Measurements from ENCODE around the gene CLASP1. TPM values are rescaled to one million over a fixed set of nuclear protein-coding genes. Genes with fewer than 3 reads are reported as not detected.

CLASP1 gene
- total RNA-seq, 2 experiments from 2014 or later: 33.8 to 72.4 TPM

GRCh38 chr2:121519153-121519552, 130.1 kb downstream of the CLASP1 start:
- intact Hi-C loops (cut with micrococcal nuclease; ENCODE audit: unreplicated experiment): no loop called here
- H4K20me1 ChIP-seq (ENCODE audit: insufficient read depth, low read length): no peaks in the 10 kb centered on the region
- no peak overlapping the region for H3K27ac ChIP-seq (ENCODE audit: low read depth, low read length, poor library complexity, severe bottlenecking)
- H3K4me3 ChIP-seq (ENCODE audit: low read depth, low read length, poor library complexity, severe bottlenecking): no peak overlapping the region
- POLR2A ChIA-PET: interaction anchor here (3.0 kb wide), 1 partner anchor 10 kb away, joined by 14 read pairs; the partner anchor contains the start of gene RNU4ATAC
- peaks cover 52% of the 10 kb centered on the region for H3K36me3 ChIP-seq (ENCODE audit: insufficient read depth, low read length)
- no peaks in the 10 kb centered on the region for H3K9me2 ChIP-seq (ENCODE audit: insufficient read depth, low read length)
- no peak for TF ChIP-seq EZH2phosphoT487 (IDR thresholded peaks at IDR 0.05; ENCODE audit: borderline replicate concordance, low read depth, low read length)
- TF ChIP-seq, protein P1, sequence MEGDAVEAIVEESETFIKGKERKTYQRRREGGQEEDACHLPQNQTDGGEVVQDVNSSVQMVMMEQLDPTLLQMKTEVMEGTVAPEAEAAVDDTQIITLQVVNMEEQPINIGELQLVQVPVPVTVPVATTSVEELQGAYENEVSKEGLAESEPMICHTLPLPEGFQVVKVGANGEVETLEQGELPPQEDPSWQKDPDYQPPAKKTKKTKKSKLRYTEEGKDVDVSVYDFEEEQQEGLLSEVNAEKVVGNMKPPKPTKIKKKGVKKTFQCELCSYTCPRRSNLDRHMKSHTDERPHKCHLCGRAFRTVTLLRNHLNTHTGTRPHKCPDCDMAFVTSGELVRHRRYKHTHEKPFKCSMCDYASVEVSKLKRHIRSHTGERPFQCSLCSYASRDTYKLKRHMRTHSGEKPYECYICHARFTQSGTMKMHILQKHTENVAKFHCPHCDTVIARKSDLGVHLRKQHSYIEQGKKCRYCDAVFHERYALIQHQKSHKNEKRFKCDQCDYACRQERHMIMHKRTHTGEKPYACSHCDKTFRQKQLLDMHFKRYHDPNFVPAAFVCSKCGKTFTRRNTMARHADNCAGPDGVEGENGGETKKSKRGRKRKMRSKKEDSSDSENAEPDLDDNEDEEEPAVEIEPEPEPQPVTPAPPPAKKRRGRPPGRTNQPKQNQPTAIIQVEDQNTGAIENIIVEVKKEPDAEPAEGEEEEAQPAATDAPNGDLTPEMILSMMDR (conservative IDR thresholded peaks at IDR 0.05; ENCODE audit: low read length): no peak
- no peak overlapping the region for H2AFZ ChIP-seq (ENCODE audit: low read length)
- H3K4me1 ChIP-seq (ENCODE audit: insufficient read depth, low read length, poor library complexity, severe bottlenecking): no peaks in the 10 kb centered on the region
- H3K9me3 ChIP-seq (ENCODE audit: low read length): no peaks in the 10 kb centered on the region
- CTCF ChIA-PET (ENCODE audit: unreplicated experiment): no interaction called here
- no peaks in the 10 kb centered on the region for H3K79me2 ChIP-seq (ENCODE audit: insufficient read depth, low read depth, low read length)
- DNase-seq (ENCODE audit: low spot score): no peak
- BruUV-seq (replicated peaks): no TSS peak
- no peak overlapping the region for H3K4me2 ChIP-seq (ENCODE audit: low read length)

- Histone ChIP-seq H4K20me1 (ENCODE audit: insufficient read depth, low read length) (no peaks in the 10 kb centered on the region), H3K4me1 (ENCODE audit: insufficient read depth, low read length, poor library complexity, severe bottlenecking) (no peaks in the 10 kb centered on the region), H3K79me2 (ENCODE audit: insufficient read depth, low read depth, low read length) (no peaks in the 10 kb centered on the region), H3K36me3 (ENCODE audit: insufficient read depth, low read length) (peaks cover 37% of the 10 kb centered on the region), H3K27ac (ENCODE audit: low read depth, low read length, poor library complexity, severe bottlenecking) (no peak overlapping the region), H2AFZ (ENCODE audit: low read length) (no peak overlapping the region), H3K4me2 (ENCODE audit: low read length) (no peak overlapping the region), H3K4me3 (ENCODE audit: low read depth, low read length, poor library complexity, severe bottlenecking) (no peak overlapping the region), H3K9me3 (ENCODE audit: low read length) (no peaks in the 10 kb centered on the region), H3K9me2 (ENCODE audit: insufficient read depth, low read length) (no peaks in the 10 kb centered on the region)
- DNase-seq (ENCODE audit: low spot score): no peak
- POLR2A ChIA-PET: no interaction called here
- CTCF ChIA-PET (ENCODE audit: unreplicated experiment): no interaction called here
- TF ChIP-seq, protein P1 (conservative IDR thresholded peaks at IDR 0.05; ENCODE audit: low read length): no peak
- TF ChIP-seq EZH2phosphoT487 (IDR thresholded peaks at IDR 0.05; ENCODE audit: borderline replicate concordance, low read depth, low read length): no peak
- BruUV-seq (replicated peaks): no TSS peak
- intact Hi-C loops (cut with micrococcal nuclease; ENCODE audit: unreplicated experiment): loop anchor here (5.0 kb wide), 1 partner anchor 96 kb away; no protein-coding TSS in a partner anchor
Observed at GRCh38 chr2:121513597-121514333, 135.5 kb downstream of the CLASP1 start.

DNA sequence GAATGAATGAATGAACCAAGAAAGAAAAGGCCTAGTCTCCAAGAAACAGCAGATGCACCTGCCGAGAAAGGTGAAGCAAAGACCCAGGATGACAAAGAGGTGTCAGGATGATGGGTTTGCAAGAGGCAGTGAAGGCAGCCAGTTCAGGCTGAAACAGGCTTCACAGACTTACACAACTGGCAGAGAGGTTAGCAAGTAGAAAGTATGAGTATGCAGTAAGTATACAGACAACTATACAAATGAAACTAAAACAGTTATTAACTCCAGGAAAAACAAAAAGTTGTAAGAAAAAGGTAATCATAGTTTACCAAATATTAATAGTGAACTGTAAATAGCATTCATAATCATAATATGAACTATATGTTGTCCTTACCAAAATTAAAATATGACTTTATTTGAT, 138.4 kb downstream of the CLASP1 start:
- Histone ChIP-seq H3K4me3 (ENCODE audit: low read depth, low read length, poor library complexity, severe bottlenecking) (no peak overlapping the region), H3K9me2 (ENCODE audit: insufficient read depth, low read length) (no peaks in the 10 kb centered on the region), H3K4me1 (ENCODE audit: insufficient read depth, low read length, poor library complexity, severe bottlenecking) (no peaks in the 10 kb centered on the region), H3K79me2 (ENCODE audit: insufficient read depth, low read depth, low read length) (peaks cover 14% of the 10 kb centered on the region; the same call in 1 of the 2 replicates), H3K27ac (ENCODE audit: low read depth, low read length, poor library complexity, severe bottlenecking) (no peak overlapping the region), H3K9me3 (ENCODE audit: low read length) (no peaks in the 10 kb centered on the region), H3K36me3 (ENCODE audit: insufficient read depth, low read length) (peaks cover 36% of the 10 kb centered on the region), H4K20me1 (ENCODE audit: insufficient read depth, low read length) (no peaks in the 10 kb centered on the region), H3K4me2 (ENCODE audit: low read length) (no peak overlapping the region), H2AFZ (ENCODE audit: low read length) (no peak overlapping the region)
- POLR2A ChIA-PET: no interaction called here
- intact Hi-C loops (cut with micrococcal nuclease; ENCODE audit: unreplicated experiment): loop anchor here (5.0 kb wide), 1 partner anchor 94 kb away; no protein-coding TSS in a partner anchor
- no TSS peak for BruUV-seq (replicated peaks)
- no peak for DNase-seq (ENCODE audit: low spot score)
- TF ChIP-seq, protein P1 (conservative IDR thresholded peaks at IDR 0.05; ENCODE audit: low read length): no peak
- TF ChIP-seq EZH2phosphoT487 (IDR thresholded peaks at IDR 0.05; ENCODE audit: borderline replicate concordance, low read depth, low read length): no peak
- CTCF ChIA-PET (ENCODE audit: unreplicated experiment): no interaction called here
